Sciatic nerve (tissue), 2 donors: Measurements from ENCODE around the gene CENPV. TPM values are rescaled to one million over a fixed set of nuclear protein-coding genes. Genes with fewer than 3 reads are reported as not detected.
"Not testable (repeated sequence)": the region's sequence is repeated elsewhere in the genome, so short reads cannot be mapped to it uniquely, and the experiment has no call there.

ENCODE experiments used
- ATAC-seq: fragments of 200-7000 bp; cut with Tn5 transposase; one replicate; pipeline ENCODE4 v1.9.1; 2020; ENCODE audit warnings: mild to moderate bottlenecking, moderate library complexity
- DNase-seq: peaks from one replicate; pipeline ENCODE4 v3.0.0-alpha.2; 2020; ENCODE audit warnings: low spot score
- intact Hi-C: fragments of 100-400 bp; cut with DNase I; formaldehyde crosslinking; loops from one replicate; pipeline ENCODE4 v1.14.2; 2022
- total RNA-seq: library from RNA; stranded (reverse); fragmentation: NEBNext Ultra II Directional; extraction: Animal tissue kit (Norgen Biotek cat#: 25700); gene quantifications from one replicate; pipeline ENCODE4 v1.2.1, GENCODE V29; 2021
- donor health status: DM: no; HTN: no; CAD: no.
- donor health status: DM: no; HTN: no; CAD: no.

Gene CENPV
- 8.7 TPM for total RNA-seq

- peak; percentile 27 for ATAC-seq
- peak; percentile 61 for DNase-seq
- intact Hi-C loops, result no loop called here
These were observed at the start of gene CENPV for GRCh38 chr17:16353317-16354174. Gene CENPV, minus strand, starts transcription at chr17:16353469. Its CDS starts 33 bp downstream, at chr17:16353436.

- no peak for DNase-seq
- ATAC-seq, result no peak
- intact Hi-C loops, result no loop called here
These were observed 45.3 kb upstream of the CENPV start for GRCh38 chr17:16398270-16399267.

GRCh38 chr17:16396693-16397092 lies 43.4 kb upstream of the CENPV start:
- DNase-seq, ATAC-seq, intact Hi-C loops: not testable (repeated sequence)

GRCh38 chr17:16395887-16396286 lies 42.6 kb upstream of the CENPV start:
- DNase-seq, intact Hi-C loops: not testable (repeated sequence)
- peak; percentile 82 for ATAC-seq

GRCh38 chr17:16392491-16392890 lies 39.2 kb upstream of the CENPV start:
- intact Hi-C loops, DNase-seq, ATAC-seq: not testable (repeated sequence)

- intact Hi-C loops, result no loop called here
- no peak for ATAC-seq
- no peak for DNase-seq
These were observed 38.2 kb upstream of the CENPV start for GRCh38 chr17:16391451-16391850.

- intact Hi-C loops, ATAC-seq, DNase-seq: not testable (repeated sequence)
These were observed 32.8 kb upstream of the CENPV start for GRCh38 chr17:16386126-16386507.

GRCh38 chr17:16384557-16384956 lies 31.3 kb upstream of the CENPV start:
- intact Hi-C loops, result no loop called here
- ATAC-seq (no peak), DNase-seq (no peak)

- DNase-seq (no peak), ATAC-seq (no peak)
- intact Hi-C loops, result no loop called here
These were observed 30.6 kb upstream of the CENPV start for GRCh38 chr17:16383772-16384287.

GRCh38 chr17:16383216-16383615 lies 29.9 kb upstream of the CENPV start:
- no peak for ATAC-seq
- intact Hi-C loops, result no loop called here
- no peak for DNase-seq

- ATAC-seq (no peak), DNase-seq (no peak)
- intact Hi-C loops, result no loop called here
These were observed 28.2 kb upstream of the CENPV start for GRCh38 chr17:16381496-16381820.

GRCh38 chr17:16380640-16381495 lies 27.6 kb upstream of the CENPV start, which contains the start of gene UBB:
Gene UBB, plus strand, starts transcription at chr17:16381091. Its CDS starts 817 bp downstream, at chr17:16381908.
- peak; percentile 99 for ATAC-seq
- DNase-seq, result peak; percentile 96
- intact Hi-C loops, result no loop called here

- intact Hi-C loops, result no loop called here
- ATAC-seq (no peak), DNase-seq (no peak)
These were observed 26.4 kb upstream of the CENPV start for GRCh38 chr17:16379654-16380053.

GRCh38 chr17:16378636-16379282 lies 25.5 kb upstream of the CENPV start:
- DNase-seq (no peak), ATAC-seq (no peak)
- intact Hi-C loops, result no loop called here

- no peak for DNase-seq
- intact Hi-C loops, result no loop called here
- ATAC-seq, result peak; percentile 16
These were observed 24.7 kb upstream of the CENPV start for GRCh38 chr17:16377941-16378341.

GRCh38 chr17:16374146-16374938 lies 21.1 kb upstream of the CENPV start:
- intact Hi-C loops, result no loop called here

GRCh38 chr17:16371742-16372141 lies 18.5 kb upstream of the CENPV start:
- ATAC-seq (no peak), DNase-seq (no peak)
- intact Hi-C loops, result no loop called here

More at GRCh38 chr17:16374146-16374938, 21.1 kb upstream of the CENPV start:
- ATAC-seq (peak; percentile 81), DNase-seq (no peak)
